Activated CD4-positive, alpha-beta T cell treated with anti-CD3 and anti-CD28 coated beads, Interleukin-2, amount 50 U/mL, for 16 hours (primary cell): Measurements from ENCODE around the gene PPIE.

Experiments used
- DNase-seq: peaks from one replicate; pipeline ENCODE4 v3.0.0-alpha.2; 2020

Gene PPIE

GRCh38 chr1:39721664-39722063, 17.0 kb upstream of the PPIE start:
- DNase-seq, result no peak

- no peak for DNase-seq
These were observed 16.2 kb upstream of the PPIE start for GRCh38 chr1:39722495-39722894.

DNA sequence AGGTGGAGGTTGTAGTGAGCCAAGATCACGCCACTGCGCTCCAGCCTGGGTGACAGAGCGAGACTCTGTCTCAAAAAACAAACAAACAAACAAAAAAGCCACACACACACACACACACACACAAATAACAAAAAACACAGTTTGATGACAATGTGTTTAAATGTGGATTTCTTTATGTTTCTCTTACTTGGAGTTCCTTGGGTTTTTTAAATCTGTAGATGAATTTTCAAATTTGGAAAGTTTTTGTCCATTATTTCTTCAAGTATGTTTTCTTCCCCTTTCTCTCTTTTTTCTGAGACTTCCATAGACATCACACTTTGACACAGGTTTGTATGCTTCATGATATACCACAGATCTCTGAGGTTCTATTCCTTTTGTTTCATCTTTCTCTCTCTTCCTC, 12.1 kb upstream of the PPIE start:
- no peak for DNase-seq

- peak; percentile 56 for DNase-seq
These were observed 11.3 kb upstream of the PPIE start for GRCh38 chr1:39727221-39727931.

DNA sequence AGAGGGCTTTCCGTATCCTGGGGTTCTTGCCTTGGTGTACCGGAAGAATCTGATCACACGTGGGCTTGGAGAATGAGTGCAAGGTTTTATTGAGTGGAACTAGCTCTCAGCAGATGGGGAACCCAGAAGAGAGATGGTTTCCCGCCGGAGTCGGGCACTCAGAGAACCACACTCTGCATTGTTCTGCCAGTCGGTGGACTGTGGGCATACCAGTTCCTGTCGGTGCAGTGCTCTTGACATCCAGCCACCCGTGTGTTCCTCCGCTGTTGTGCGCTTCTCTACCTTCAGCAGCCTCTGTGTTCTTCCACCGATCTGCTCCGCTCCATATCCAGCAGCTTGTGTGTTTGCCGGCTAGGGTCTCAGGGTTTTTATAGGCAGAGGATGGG, 10.8 kb upstream of the PPIE start:
- no peak for DNase-seq

DNA sequence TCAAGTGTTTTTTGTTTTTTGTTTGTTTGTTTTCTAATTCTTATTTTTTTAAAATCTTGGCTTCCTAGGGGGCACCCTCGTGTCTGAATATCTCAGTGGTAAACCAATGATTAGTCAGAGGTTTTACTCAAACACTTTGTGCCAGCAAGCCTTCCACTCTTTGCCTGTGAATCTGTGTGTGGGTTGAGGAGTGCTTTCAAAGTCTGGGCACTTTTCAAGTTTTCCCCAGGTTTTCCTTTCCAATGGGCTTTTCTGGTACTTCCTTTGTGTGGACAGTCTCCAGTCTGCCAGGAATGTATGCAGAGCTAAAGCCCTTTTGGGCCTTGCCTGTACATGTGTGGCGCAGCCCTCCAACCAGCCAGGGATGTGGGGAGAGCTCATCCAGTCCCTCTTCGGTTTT, 9.7 kb upstream of the PPIE start:
- DNase-seq, result no peak

- no peak for DNase-seq
These were observed 8.8 kb upstream of the PPIE start for GRCh38 chr1:39729842-39730241.

GRCh38 chr1:39732730-39733129, 6.0 kb upstream of the PPIE start:
- DNase-seq, result no peak

DNA sequence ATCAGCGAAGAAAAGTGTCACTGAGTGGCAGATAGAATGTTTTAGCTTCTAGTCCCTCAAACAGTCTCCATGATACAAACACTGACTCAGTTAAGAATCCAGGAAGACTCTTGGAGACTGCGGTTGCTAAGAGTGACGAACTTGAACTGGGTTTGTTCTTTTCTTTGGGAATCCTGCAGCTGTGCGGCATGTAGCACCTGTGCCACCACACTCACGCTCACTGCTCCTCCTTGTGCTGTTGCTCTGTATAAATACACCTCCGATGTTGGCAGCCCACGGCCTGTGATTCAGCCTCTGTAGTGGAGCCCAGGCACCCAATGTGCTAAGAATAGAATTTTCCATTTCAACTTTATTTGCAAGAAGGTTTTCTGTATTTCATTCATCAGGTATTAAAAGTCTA, 5.5 kb upstream of the PPIE start:
- DNase-seq, result no peak

DNA sequence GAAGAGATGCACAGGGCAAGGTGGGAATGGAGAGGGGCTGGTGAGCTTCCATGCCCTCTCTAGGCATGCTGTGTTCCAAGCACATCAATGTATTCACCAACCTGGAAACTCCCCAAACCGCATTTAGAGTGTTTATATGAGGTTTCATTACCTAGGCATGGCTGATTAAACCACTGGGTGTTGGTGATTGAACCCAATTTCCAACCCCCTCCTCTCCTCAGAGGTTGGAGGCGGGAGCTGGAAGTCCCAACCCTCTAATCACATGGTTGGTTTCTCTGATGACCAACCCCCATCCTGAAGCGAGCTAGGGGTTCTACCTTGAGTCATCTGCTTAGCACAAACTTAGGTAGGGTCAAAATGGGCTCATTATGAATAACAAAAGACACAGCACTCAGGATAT, 3.0 kb upstream of the PPIE start:
- no peak for DNase-seq

- peak; percentile 48 for DNase-seq
These were observed 1.0 kb upstream of the PPIE start for GRCh38 chr1:39737546-39738169.

- no peak for DNase-seq
These were observed 6.5 kb downstream of the PPIE start for GRCh38 chr1:39745016-39745670.

- no peak for DNase-seq
These were observed 12.9 kb downstream of the PPIE start for GRCh38 chr1:39751595-39751994.

DNA sequence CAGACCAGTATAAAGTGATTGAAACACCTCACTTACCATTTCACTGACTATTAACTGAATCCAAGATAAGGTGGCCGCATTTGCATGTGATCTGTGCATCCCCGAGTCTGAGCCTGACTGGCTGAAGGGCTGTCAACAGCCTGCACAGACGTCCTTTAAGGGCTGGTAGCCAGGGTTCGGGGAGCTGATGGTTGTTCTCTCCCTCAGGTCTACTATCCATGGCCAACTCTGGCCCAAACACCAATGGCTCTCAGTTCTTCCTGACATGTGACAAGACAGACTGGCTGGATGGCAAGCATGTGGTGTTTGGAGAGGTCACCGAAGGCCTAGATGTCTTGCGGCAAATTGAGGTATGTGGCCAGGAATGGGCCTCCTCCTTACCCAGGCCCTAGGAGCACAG, 14.0 kb downstream of the PPIE start:
- DNase-seq, result no peak

DNA sequence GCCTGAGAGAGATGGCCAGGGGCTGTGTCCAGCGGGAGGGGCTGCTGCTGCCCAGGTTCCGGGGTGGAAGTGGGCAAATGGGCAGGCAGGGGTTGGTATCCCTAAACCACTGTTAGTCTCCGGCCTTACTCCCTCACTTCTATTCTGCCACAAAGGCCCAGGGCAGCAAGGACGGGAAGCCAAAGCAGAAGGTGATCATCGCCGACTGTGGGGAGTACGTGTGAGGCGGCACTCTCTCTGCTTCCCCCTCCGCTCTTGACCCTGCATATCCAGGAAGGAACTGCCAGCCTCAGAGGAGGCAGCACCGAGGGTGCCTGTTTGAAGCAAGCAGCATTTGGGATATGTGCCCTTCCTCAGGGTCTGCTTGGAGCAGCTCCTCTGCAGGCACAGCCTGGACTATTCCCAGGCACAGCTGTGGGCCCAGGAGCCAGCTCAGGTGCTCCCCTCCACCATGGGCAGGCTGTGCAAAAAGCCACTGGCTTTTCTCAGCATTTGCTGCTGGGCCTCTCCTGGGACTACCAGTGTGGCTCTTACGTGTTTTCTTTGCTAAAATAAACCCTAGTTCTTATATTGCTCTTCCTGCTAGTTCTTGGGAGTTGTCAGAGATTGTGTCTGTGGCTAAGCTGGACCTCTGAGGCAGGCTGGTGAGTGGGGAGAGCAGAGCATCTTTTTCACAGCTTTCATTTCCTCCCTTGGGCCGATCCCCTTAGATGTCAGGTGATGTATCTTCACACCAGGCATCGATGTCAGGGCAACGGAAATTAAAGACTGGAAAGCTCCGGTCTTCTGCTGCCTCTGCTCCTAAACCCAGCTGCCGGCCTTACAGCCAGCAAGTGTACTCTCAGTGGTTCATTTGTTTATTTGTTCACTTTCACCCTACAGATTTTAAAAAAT, 14.7 kb downstream of the PPIE start:
- DNase-seq, result no peak

DNA sequence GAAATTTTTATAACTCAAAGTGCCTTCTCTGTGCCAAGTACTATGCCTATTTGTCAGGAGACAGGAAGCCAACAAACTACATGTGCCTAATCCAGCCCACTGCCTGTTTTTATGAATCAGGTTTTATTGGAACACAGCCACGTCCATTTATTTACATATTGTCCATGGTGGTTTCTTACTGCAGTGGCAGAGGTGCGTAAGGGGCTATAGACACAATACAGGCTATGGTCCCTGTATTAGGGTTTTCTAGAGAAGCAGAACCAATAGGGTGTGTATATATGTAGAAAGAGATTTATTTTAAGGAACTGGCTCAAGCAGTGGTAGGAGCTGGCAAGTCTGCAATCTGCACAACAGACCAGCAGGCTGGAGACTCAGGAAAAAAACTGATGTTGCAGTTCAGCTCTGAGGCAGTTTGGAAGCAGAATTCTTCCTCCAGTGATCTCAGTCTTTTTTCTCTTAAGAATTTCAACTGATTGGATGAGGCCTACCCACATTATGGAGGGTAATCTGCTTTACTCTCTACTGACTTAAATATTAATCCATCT, 15.4 kb downstream of the PPIE start:
- DNase-seq, result no peak

GRCh38 chr1:39754906-39755504, 16.3 kb downstream of the PPIE start:
- DNase-seq, result no peak

DNA sequence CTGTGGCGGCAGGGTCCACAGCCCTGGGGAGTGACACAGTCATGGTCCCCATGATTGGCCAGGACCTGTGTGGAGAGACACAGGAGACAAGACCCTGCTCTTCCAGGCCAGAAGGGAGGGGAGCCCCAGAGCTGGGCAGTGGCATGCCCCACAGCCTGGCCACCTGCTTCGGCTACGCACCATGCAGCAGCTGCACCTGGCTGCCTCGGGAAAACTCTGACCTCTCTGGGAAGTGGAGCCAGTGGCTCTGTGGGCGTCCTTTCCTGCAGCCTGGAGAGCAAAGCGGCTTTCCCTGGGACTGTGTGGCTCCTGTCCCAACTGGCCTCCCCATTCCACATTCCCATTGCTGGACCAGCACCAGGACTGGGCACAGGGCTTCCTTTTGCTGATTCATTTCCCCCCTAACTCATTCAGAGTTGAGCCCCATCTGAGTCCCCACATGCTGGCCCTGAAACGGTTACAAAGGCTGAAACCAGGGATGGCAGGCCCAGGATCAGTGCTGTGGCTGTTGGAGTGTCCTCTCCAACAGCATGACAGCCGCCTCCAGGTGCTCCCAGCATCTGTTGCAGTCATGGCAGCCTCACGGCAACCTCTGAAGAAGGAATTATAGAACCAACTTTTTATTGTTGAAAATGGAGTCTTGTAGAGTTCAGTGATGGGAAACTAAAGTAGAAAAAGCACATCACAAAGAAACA, 17.4 kb downstream of the PPIE start:
- no peak for DNase-seq

DNA sequence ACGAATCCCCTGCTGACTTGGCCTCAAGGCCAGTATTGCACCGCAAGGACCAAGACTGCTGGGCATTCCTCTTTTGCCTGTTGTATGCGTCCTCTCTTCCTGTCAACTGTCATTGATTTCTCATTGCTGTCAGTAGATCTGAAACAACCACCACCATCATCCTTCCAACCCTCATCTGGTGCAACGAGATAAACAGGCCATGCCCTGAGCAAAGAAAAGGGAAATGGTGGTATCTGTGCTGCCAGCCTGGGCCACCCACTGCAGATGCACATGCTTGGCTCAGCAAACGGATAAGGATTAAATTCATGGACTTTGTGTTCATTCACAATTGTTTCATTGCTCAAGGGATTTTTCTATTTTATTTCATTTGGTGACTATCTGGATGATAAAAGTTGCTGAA, 18.8 kb downstream of the PPIE start:
- DNase-seq, result no peak

DNA sequence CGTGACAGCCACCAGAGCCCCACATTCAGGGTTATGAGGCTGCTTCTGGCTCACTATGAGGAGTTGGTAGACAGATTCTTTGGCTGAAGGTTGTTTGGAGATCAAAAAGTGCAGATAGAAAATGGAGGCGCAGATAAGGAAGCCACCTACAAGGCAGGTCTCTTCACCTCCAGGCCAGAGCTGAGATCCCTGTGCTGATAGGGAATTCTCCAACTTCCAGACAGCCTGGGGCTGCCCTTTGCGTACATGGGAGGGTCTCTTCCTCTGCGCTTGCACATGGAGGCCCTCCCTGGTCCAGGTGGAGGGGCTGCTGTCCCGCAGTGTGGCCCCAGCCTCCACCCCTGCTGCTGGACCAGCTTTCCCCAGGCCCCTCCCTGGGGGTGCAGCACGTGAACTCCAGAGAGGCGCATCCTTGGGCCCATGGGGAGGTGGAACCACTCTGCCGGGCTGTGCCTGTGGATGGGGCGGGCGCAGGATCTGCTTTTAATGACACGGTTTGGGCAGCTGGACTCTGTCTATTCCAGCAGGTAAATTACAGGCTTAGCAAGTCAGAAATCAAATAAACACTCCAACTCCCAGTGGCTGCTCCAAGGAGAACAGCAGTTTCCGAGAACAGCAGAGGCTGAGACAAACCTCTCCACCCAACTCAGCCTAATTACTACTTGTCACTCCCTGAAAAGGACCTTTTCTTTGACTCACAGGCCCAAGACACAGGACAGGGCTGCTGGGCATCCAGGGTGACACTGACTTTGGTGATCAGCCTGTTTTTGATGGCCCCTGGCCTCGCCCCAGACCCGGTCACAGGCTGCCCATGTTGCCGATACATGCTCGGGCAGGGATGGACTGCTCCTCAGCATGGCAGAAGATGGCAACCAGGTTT, 20.1 kb downstream of the PPIE start:
- DNase-seq, result no peak

GRCh38 chr1:39759436-39759726, 20.7 kb downstream of the PPIE start:
- no peak for DNase-seq
